ENCODE measurements around the gene HOXD3.

DNA sequence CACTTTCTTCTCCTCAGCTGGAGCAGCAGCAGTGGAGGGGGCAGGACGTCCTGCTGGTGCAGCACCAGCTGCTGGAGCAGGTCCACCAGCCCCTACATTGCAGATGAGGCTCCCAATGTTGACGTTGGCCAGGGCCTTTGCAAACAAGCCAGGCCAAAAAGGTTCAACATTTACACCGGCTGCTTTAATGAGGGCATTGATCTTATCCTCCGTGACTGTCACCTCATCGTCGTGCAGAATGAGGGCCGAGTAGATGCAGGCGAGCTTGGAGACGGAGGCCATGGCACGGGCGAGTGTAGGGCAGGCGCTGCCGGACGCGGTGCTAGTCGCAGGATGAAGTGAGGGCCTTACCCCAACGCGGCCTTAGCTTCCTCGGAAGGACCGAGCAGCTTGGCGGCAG lies 43.9 kb downstream of the HOXD3 start:
- TF ChIP-seq EZH2 (IDR thresholded peaks at IDR 0.05; ENCODE audit: low read depth, unreplicated experiment), result no peak
- no peak for TF ChIP-seq POLR2AphosphoS5 (IDR thresholded peaks at IDR 0.05; ENCODE audit: low read depth)
- TF ChIP-seq CTCF (conservative IDR thresholded peaks at IDR 0.05; ENCODE audit: low read depth in 2 of 2), result no peak
- TF ChIP-seq CREB1 (CRISPR knock-in tag; IDR thresholded peaks at IDR 0.05; ENCODE audit: low read depth), result no peak
- no peak for TF ChIP-seq EZH2phosphoT487 (IDR thresholded peaks at IDR 0.05; ENCODE audit: unreplicated experiment)
- TF ChIP-seq REST (IDR thresholded peaks at IDR 0.05; ENCODE audit: unreplicated experiment), result no peak
- TF ChIP-seq, protein P1, sequence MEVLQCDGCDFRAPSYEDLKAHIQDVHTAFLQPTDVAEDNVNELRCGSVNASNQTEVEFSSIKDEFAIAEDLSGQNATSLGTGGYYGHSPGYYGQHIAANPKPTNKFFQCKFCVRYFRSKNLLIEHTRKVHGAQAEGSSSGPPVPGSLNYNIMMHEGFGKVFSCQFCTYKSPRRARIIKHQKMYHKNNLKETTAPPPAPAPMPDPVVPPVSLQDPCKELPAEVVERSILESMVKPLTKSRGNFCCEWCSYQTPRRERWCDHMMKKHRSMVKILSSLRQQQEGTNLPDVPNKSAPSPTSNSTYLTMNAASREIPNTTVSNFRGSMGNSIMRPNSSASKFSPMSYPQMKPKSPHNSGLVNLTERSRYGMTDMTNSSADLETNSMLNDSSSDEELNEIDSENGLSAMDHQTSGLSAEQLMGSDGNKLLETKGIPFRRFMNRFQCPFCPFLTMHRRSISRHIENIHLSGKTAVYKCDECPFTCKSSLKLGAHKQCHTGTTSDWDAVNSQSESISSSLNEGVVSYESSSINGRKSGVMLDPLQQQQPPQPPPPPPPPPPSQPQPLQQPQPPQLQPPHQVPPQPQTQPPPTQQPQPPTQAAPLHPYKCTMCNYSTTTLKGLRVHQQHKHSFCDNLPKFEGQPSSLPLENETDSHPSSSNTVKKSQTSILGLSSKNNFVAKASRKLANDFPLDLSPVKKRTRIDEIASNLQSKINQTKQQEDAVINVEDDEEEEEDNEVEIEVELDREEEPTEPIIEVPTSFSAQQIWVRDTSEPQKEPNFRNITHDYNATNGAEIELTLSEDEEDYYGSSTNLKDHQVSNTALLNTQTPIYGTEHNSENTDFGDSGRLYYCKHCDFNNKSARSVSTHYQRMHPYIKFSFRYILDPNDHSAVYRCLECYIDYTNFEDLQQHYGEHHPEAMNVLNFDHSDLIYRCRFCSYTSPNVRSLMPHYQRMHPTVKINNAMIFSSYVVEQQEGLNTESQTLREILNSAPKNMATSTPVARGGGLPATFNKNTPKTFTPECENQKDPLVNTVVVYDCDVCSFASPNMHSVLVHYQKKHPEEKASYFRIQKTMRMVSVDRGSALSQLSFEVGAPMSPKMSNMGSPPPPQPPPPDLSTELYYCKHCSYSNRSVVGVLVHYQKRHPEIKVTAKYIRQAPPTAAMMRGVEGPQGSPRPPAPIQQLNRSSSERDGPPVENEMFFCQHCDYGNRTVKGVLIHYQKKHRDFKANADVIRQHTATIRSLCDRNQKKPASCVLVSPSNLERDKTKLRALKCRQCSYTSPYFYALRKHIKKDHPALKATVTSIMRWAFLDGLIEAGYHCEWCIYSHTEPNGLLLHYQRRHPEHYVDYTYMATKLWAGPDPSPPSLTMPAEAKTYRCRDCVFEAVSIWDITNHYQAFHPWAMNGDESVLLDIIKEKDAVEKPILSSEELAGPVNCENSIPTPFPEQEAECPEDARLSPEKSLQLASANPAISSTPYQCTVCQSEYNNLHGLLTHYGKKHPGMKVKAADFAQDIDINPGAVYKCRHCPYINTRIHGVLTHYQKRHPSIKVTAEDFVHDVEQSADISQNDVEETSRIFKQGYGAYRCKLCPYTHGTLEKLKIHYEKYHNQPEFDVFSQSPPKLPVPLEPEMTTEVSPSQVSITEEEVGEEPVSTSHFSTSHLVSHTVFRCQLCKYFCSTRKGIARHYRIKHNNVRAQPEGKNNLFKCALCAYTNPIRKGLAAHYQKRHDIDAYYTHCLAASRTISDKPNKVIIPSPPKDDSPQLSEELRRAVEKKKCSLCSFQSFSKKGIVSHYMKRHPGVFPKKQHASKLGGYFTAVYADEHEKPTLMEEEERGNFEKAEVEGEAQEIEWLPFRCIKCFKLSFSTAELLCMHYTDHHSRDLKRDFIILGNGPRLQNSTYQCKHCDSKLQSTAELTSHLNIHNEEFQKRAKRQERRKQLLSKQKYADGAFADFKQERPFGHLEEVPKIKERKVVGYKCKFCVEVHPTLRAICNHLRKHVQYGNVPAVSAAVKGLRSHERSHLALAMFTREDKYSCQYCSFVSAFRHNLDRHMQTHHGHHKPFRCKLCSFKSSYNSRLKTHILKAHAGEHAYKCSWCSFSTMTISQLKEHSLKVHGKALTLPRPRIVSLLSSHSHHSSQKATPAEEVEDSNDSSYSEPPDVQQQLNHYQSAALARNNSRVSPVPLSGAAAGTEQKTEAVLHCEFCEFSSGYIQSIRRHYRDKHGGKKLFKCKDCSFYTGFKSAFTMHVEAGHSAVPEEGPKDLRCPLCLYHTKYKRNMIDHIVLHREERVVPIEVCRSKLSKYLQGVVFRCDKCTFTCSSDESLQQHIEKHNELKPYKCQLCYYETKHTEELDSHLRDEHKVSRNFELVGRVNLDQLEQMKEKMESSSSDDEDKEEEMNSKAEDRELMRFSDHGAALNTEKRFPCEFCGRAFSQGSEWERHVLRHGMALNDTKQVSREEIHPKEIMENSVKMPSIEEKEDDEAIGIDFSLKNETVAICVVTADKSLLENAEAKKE (CRISPR knock-in tag; IDR thresholded peaks at IDR 0.05), result no peak
- TF ChIP-seq ETS1 (IDR thresholded peaks at IDR 0.05), result no peak
- no peak for TF ChIP-seq ZNF331 (CRISPR knock-in tag; IDR thresholded peaks at IDR 0.05; ENCODE audit: low read depth)
- no peak for TF ChIP-seq NANOG (IDR thresholded peaks at IDR 0.05; ENCODE audit: borderline replicate concordance)
- no peak for TF ChIP-seq JUNB (IDR thresholded peaks at IDR 0.05; ENCODE audit: unreplicated experiment)
- TF ChIP-seq ZNF114 (CRISPR knock-in tag; IDR thresholded peaks at IDR 0.05), result no peak
- TF ChIP-seq STAT1 (IDR thresholded peaks at IDR 0.05; ENCODE audit: unreplicated experiment), result no peak
